Astrocyte of the spinal cord (primary cell): ENCODE measurements around the gene SERPINA1.

Experiments used
- DNase-seq: peaks from one replicate; pipeline ENCODE4 v3.0.0; 2011; ENCODE audit warnings: low read depth, low spot score
- H3K4me3 ChIP-seq: 2 replicates; pipeline ENCODE4 v1.5.1; 2011; ENCODE audit warnings: low read depth, mild to moderate bottlenecking, low read length, moderate library complexity
- CTCF ChIP-seq: IDR thresholded peaks from 2 replicates; pipeline ENCODE4 v1.5.1; 2012; ENCODE audit warnings: low read depth, mild to moderate bottlenecking, low read length, inconsistent platforms
- in situ Hi-C: cut with HindIII; loops from 2 replicates; pipeline ENCODE4 v1.10.0; 2017; ENCODE audit warnings: low sequenced_read_pairs

Gene SERPINA1

GRCh38 chr14:94380225-94381148 is 7.9 kb downstream of the SERPINA1 start:
- TF ChIP-seq CTCF = no peak
- no peak overlapping the region for H3K4me3 ChIP-seq
- in situ Hi-C loops = no loop called here
- no peak for DNase-seq

- in situ Hi-C loops = no loop called here
- DNase-seq = no peak
- no peak overlapping the region for H3K4me3 ChIP-seq
- TF ChIP-seq CTCF = no peak
Observed at GRCh38 chr14:94379291-94380224, 8.8 kb downstream of the SERPINA1 start.

GRCh38 chr14:94378527-94379290 is 9.7 kb downstream of the SERPINA1 start:
- no peak for DNase-seq
- H3K4me3 ChIP-seq = no peak overlapping the region
- in situ Hi-C loops = no loop called here
- TF ChIP-seq CTCF = no peak

GRCh38 chr14:94377866-94378470 is 10.4 kb downstream of the SERPINA1 start:
- in situ Hi-C loops = no loop called here
- no peak overlapping the region for H3K4me3 ChIP-seq
- TF ChIP-seq CTCF = no peak
- no peak for DNase-seq

GRCh38 chr14:94376976-94377865 is 11.2 kb downstream of the SERPINA1 start:
- no peak for TF ChIP-seq CTCF
- in situ Hi-C loops = no loop called here
- no peak for DNase-seq
- no peak overlapping the region for H3K4me3 ChIP-seq
